Measurements from ENCODE around the gene TRPM3.

The TRPM3 gene

GRCh38 chr9:70557661-70558369, 563.6 kb downstream of the TRPM3 start:
- no peak for DNase-seq (ENCODE audit: low read depth in 2 of 2)

- DNase-seq (ENCODE audit: low read depth in 2 of 2), result no peak
Observed at GRCh38 chr9:70556771-70557170, 564.6 kb downstream of the TRPM3 start.

GRCh38 chr9:70554881-70555280, 566.5 kb downstream of the TRPM3 start:
- no peak for DNase-seq (ENCODE audit: low read depth in 2 of 2)

- no peak for DNase-seq (ENCODE audit: low read depth in 2 of 2)
Observed at GRCh38 chr9:70553707-70554673, 567.4 kb downstream of the TRPM3 start.

GRCh38 chr9:70552561-70552960, 568.9 kb downstream of the TRPM3 start:
- no peak for DNase-seq (ENCODE audit: low read depth in 2 of 2)

GRCh38 chr9:70551801-70552200, 569.6 kb downstream of the TRPM3 start:
- no peak for DNase-seq (ENCODE audit: low read depth in 2 of 2)

GRCh38 chr9:70551396-70551795, 570.0 kb downstream of the TRPM3 start:
- no peak for DNase-seq (ENCODE audit: low read depth in 2 of 2)

- no peak for DNase-seq (ENCODE audit: low read depth in 2 of 2)
Observed at GRCh38 chr9:70549926-70550325, 571.5 kb downstream of the TRPM3 start.

- no peak for DNase-seq (ENCODE audit: low read depth in 2 of 2)
Observed at GRCh38 chr9:70542311-70542931, 579.0 kb downstream of the TRPM3 start.

- DNase-seq (ENCODE audit: low read depth in 2 of 2), result no peak
Observed at GRCh38 chr9:70540016-70540415, 581.4 kb downstream of the TRPM3 start.

GRCh38 chr9:70539526-70539925, 581.9 kb downstream of the TRPM3 start:
- DNase-seq (ENCODE audit: low read depth in 2 of 2), result no peak

- no peak for DNase-seq (ENCODE audit: low read depth in 2 of 2)
Observed at GRCh38 chr9:70539001-70539400, 582.4 kb downstream of the TRPM3 start.

- no peak for DNase-seq (ENCODE audit: low read depth in 2 of 2)
Observed at GRCh38 chr9:70537084-70537483, 584.3 kb downstream of the TRPM3 start.

- DNase-seq (ENCODE audit: low read depth in 2 of 2), result no peak
Observed at GRCh38 chr9:70535546-70536323, 585.7 kb downstream of the TRPM3 start.

- no peak for DNase-seq (ENCODE audit: low read depth in 2 of 2)
Observed at GRCh38 chr9:70534471-70534870, 587.0 kb downstream of the TRPM3 start.

- no peak for DNase-seq (ENCODE audit: low read depth in 2 of 2)
Observed at GRCh38 chr9:70534061-70534460, 587.4 kb downstream of the TRPM3 start.

GRCh38 chr9:70533492-70533891, 587.9 kb downstream of the TRPM3 start:
- DNase-seq (ENCODE audit: low read depth in 2 of 2), result no peak

GRCh38 chr9:70532716-70533115, 588.7 kb downstream of the TRPM3 start:
- no peak for DNase-seq (ENCODE audit: low read depth in 2 of 2)

GRCh38 chr9:70531311-70531710, 590.1 kb downstream of the TRPM3 start:
- no peak for DNase-seq (ENCODE audit: low read depth in 2 of 2)

GRCh38 chr9:70530716-70531115, 590.7 kb downstream of the TRPM3 start:
- DNase-seq (ENCODE audit: low read depth in 2 of 2), result no peak

GRCh38 chr9:70529833-70530232, 591.6 kb downstream of the TRPM3 start:
- DNase-seq (ENCODE audit: low read depth in 2 of 2), result no peak

GRCh38 chr9:70529377-70529776, 592.0 kb downstream of the TRPM3 start:
- DNase-seq (ENCODE audit: low read depth in 2 of 2), result no peak
